NCI-H2196 (cell line): ENCODE measurements around the gene MINDY4.

Source experiments
- DNase-seq: peaks from one replicate; lab custom pipeline; 2025; ENCODE audit not compliant: unreplicated experiment; lab: John Stamatoyannopoulos, UW

The MINDY4 gene

DNA sequence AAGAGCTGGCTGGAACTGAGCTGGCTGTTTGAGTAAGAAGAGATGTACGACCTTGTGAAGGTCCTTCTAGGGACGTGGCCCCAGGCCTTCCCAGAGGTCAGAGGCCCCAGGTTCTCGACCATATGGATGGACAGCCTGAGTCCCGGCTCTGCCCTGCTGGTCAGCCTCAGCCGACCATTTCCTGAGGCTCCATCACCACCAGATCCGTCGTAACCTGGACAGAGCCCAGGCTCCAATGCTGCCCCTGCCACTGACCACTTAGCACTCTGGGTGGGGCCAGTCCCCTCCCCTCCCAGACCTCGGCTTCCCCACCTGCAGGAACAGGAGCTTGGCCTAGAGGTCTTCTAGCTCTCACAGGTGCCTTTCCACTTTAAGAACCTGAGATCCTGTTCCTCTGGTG lies 29.9 kb upstream of the MINDY4 start:
- no peak for DNase-seq

DNA sequence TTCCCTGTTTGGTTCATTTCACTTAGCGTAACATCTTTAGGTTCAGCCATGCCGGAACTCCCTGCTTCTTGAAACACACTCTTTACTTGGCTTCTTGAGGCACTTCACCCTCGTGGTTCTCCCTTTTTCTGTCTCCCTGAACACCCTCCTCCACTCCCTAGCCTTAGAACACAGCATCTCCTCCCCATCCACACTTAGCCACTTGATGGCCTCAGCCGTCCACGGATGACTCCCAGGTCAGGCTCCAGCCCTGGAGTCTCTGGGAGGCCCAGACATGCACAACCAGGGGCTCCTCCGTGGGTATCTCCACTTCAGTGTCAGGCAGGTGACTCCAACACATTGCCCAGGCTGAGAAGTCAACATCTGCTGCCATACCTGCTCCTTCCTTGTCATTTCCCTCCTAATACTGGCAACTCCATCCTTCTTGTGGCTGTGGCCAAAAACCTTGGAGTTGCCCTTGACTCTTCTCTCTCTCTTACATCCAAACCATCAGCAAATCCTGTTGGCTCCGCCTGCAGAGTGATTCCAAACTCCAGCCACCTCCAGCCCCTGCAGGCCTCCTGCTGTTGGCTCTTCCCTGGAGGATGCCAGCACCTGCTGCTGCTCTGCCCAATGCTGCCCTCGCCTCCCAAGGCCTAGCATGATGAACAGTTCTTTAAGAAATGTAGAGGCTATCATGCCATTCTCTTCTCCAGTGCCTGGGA lies 27.7 kb upstream of the MINDY4 start:
- DNase-seq: no peak

DNA sequence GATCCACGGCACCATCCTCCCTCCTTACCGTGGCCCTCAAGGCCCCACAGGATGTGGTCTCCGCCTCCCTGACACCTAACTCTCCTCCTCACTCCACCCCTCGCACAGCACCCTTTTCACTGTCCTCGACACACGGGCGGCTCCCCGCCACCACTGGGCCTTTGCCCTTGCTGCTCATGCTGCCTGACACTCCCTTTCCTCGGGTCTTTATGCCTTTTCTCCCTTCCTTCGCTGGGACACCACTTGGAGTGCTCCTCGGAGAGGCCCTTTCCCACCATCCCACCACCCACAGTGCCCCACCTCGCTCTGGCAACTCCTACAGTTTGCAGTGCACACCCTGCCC lies 27.2 kb upstream of the MINDY4 start:
- no peak for DNase-seq

DNA sequence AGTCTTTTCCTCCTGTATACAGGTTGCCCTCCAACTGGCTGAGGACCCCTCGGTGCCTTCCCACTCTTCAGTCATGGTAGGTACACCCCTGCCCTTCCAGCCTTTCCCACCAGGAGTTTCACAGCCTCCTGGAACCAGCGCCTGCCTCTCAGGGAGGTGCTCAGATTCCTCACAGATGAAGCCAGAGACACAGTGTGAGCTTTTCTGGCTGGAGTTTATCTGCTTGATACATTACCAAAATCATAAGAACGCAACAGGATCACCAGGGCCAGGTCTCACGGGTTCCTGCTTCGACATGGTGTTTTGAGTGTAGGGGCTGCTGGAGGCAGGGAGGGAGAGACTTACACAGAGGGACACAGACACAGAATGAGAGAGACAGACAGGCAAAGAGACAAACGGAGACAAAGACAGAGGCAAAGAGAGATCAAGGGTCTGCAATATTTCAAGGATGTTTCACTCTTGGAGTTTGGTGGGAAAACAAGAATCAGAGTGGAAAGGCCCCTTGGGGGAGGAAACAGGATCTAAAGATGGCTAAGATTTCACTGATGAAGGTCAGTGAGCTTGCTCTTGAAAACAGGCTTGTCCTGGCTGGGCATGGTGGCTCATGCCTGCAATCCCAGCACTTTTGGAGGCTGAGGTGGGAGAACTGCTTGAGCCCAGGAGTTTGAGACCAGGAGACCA lies 25.8 kb upstream of the MINDY4 start:
- DNase-seq: no peak

DNA sequence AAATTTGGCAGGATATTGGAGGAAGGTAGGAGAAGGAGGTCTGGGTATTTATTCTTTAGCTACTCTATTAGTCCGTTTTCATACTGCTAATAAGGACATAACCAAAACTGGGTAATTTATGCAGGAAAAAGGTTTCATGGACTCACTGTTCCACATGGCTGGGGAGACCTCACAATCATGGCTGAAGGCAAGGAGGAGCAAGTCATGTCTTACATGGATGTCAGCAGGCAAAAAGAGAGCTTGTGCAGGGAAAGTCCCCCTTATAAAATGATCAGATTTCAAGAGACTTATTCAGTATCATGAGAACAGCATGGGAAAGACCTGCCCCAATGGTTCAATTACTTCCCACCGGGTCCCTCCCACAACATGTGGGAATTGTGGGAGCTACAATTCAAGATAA lies 21.2 kb upstream of the MINDY4 start:
- no peak for DNase-seq

DNA sequence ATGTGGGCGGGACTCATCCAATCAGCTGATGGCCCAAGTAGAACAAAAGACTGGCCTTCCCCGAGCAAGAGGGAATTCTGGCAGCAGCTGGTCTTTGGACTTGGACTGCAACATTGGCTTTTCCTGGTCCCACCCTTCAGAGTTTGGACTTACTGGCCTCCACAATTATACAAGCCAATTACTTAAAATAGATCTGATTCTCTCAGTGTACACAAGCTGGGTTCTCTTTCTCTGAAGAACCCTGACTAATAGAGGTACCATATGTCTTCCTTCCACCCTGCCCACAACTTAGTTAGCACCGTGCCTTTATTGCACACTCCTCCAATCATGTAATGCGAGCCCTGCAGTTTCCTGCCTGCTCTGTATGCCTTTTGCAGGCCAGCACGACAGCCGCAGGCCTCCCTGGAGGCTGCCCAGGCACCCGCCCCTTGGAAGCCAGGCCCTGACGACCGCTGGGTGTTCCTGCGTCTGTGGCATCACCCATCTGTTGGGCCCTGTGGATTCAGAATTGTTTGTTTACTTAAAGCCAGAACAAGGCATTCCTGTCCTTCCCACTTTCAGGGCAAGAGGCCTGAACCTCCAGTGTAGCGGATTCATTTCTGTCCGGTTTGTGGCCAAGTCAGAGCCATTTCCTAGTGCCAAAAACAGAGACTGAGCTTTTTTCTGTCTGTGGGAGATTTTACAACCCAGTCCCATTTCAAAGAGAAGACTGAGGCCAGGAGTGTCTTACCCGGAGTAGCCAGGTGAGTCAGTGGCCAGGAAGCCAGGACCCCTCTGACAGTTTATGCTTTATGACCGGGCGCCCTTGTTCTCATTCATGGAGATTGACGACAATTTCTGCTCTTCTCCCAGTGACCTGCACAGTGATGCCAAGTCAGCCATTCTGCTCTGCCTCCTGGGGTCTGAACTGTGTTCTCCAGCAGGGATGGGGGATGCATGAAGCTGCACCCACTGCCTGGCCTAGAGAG lies 20.2 kb upstream of the MINDY4 start:
- peak; percentile 4 for DNase-seq

- no peak for DNase-seq
Measured at GRCh38 chr7:30751696-30752273, 19.4 kb upstream of the MINDY4 start, which contains the start of gene INMT. Gene INMT, plus strand, starts transcription at chr7:30752135. Its CDS starts 16 bp downstream, at chr7:30752151.

- DNase-seq: no peak
Measured at GRCh38 chr7:30752484-30752883, 18.7 kb upstream of the MINDY4 start.

DNA sequence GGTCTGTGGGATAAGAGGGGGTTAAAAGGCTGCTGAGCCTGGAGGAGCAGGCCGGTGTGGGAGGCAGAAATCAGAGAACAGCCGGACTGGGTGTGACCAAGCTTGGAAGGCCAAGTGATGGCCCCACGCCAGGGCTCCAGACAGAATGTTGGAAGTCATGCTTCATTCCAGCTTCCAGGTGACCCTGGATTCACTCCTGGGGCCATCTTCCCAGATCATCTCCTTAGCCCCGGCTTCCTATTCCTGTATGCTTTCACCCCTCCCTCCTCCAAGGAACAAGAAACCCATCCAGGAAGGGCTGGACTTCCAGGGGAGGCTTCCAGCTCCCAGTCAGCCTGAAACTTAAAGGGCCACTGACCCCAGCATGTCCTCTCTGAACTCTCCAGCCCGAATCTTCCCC lies 18.2 kb upstream of the MINDY4 start:
- no peak for DNase-seq

GRCh38 chr7:30754315-30754877 lies 16.8 kb upstream of the MINDY4 start:
- DNase-seq: no peak

- no peak for DNase-seq
Measured at GRCh38 chr7:30755384-30756154, 15.6 kb upstream of the MINDY4 start.

DNA sequence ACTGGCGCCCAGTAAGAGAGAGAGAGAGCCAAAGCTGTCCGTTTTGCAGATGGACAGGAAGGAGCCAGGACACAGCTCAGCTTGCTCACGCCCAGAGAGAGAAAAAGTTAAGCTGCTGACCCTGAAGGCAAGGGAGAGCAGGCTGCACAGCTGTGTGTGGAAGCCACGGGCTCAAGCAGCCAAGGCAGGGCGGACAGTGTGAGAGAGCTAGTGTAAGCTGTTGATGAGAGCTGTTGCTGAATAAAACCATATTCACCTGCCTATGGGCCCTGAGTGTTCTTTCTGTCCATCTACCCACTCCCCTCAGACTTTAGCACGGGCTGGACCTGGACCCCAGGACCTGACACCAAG lies 13.9 kb upstream of the MINDY4 start:
- no peak for DNase-seq

DNA sequence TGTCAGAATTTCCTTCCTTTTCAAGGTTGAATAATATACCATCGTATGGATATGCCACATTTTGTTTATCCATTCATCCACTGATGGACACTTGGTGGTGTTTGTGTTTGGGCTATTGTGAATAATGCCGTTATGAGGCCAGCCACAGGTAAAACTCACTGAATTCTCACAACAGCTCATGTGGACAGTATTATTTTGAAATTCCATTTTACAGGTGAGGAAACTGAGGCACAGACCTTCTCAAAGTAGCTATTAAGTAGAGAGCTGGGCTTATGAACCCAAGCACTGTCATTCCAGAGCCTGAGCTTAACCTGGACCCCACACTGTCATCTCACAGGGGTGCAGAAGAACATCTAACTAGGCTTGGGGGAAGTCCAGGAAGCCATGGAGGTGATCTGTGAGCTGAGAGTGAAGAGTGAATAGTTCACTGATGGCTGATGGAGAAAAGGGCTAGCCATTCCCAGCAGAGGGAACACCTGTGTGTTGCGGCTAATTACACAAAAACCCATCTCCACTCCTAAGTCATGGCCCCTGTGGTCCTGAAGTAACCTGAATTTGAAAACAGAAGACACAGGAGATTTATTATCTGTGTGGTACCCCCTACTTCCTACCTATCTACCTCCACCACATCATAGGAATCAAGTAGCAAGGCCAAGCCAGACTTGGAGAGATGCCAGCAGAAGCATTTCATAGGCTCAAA lies 10.6 kb upstream of the MINDY4 start:
- no peak for DNase-seq

GRCh38 chr7:30761214-30762156 lies 9.7 kb upstream of the MINDY4 start:
- no peak for DNase-seq

GRCh38 chr7:30764030-30764975 lies 6.9 kb upstream of the MINDY4 start:
- no peak for DNase-seq

DNA sequence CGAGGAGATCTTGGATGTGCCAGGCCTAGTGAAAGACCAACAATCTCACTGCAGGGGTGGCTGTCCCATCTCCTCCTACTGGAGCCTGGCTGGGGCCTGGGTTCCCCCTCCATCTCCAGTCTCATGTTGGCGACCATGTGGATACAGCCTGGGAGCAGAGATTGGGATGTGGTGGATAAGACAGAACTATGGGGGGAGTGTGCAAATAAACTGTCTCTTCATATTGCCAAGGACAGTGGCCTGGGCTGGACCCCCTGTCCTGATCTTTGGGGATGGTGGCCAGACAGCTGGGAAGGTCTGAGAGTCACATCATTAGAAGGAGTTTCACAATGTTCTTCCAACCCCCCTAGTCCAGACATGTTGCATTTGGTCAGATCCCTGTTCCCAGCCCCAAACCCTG lies 5.8 kb upstream of the MINDY4 start:
- no peak for DNase-seq

DNA sequence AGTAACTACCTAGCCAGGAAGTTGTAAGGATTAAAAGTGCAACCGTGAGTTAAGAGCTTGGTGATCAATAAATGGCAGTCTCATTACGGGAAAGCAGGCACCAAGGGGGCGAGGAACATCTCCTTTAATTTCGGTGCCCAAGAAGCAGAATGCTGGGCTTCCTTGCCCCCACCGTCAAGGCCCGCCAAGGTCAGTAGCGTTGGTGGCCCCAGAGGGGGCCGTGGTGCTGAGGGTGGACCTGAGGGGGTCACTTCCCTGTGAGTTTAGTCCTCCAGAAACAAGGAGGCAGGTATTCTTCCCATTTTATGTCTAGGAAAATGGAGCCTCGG lies 408 bp upstream of the MINDY4 start:
- no peak for DNase-seq
